Kidney epithelial cell (primary cell): Measurements from ENCODE around the gene UBD. TPM values are rescaled to one million over a fixed set of nuclear protein-coding genes. Genes with fewer than 3 reads are reported as not detected.

Source experiments
- DNase-seq: peaks from one replicate; pipeline ENCODE4 v3.0.0-alpha.2; 2010; ENCODE audit warnings: low read depth
- H3K27me3 ChIP-seq: 2 replicates; pipeline ENCODE4 v1.6.0; 2011; ENCODE audit warnings: low read length; ENCODE audit not compliant: control insufficient read depth, insufficient read depth
- H3K36me3 ChIP-seq: 2 replicates; pipeline ENCODE4 v1.5.1; 2011; ENCODE audit warnings: low read length; ENCODE audit not compliant: control insufficient read depth, insufficient read depth
- H3K4me3 ChIP-seq: 2 replicates; pipeline ENCODE4 v1.5.1; 2011; ENCODE audit warnings: low read depth, mild to moderate bottlenecking, control low read depth, low read length
- total RNA-seq: library from RNA; depleted of rRNA; stranded (reverse); fragments of >200 nt; gene quantifications from 2 replicates; pipeline ENCODE4 v1.2.3, GENCODE V29; 2015
- TF ChIP-seq, protein P1 (sequence below): IDR thresholded peaks from 2 replicates; pipeline ENCODE4 v1.5.1; 2011; ENCODE audit warnings: mild to moderate bottlenecking, moderate library complexity, low read length, control low read depth, inconsistent platforms; ENCODE audit not compliant: insufficient read depth, poor library complexity, severe bottlenecking

Gene UBD
- total RNA-seq, 1 donor from 2014 or later: 9.4 TPM

- TF ChIP-seq, protein P1, sequence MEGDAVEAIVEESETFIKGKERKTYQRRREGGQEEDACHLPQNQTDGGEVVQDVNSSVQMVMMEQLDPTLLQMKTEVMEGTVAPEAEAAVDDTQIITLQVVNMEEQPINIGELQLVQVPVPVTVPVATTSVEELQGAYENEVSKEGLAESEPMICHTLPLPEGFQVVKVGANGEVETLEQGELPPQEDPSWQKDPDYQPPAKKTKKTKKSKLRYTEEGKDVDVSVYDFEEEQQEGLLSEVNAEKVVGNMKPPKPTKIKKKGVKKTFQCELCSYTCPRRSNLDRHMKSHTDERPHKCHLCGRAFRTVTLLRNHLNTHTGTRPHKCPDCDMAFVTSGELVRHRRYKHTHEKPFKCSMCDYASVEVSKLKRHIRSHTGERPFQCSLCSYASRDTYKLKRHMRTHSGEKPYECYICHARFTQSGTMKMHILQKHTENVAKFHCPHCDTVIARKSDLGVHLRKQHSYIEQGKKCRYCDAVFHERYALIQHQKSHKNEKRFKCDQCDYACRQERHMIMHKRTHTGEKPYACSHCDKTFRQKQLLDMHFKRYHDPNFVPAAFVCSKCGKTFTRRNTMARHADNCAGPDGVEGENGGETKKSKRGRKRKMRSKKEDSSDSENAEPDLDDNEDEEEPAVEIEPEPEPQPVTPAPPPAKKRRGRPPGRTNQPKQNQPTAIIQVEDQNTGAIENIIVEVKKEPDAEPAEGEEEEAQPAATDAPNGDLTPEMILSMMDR: no peak
- Histone ChIP-seq H3K4me3 (no peak overlapping the region), H3K27me3 (no peaks in the 10 kb centered on the region), H3K36me3 (no peaks in the 10 kb centered on the region)
- no peak for DNase-seq
Measured at GRCh38 chr6:29598172-29598747, 38.7 kb upstream of the UBD start.

DNA sequence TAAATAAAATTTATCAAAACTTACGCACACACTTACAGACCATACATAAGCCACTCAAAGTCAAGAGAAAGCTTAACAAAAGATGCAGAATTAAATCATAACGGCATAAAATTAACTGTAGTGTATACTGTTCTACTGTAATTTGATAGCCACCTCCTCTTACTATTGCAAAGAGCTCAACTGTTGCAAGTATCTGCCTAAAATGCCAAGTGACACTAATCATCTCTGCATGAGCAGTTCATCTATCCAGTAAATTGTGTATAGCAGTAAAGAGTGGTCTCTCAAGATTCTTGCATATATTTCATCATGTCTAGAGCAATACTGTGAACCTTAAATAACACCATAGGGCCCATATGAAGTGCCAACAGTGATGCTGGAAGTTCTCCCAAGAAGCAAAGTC is 37.7 kb upstream of the UBD start:
- Histone ChIP-seq H3K36me3 (no peaks in the 10 kb centered on the region), H3K4me3 (no peak overlapping the region), H3K27me3 (no peaks in the 10 kb centered on the region)
- TF ChIP-seq, protein P1: no peak
- no peak for DNase-seq

GRCh38 chr6:29596381-29596900 is 36.9 kb upstream of the UBD start:
- Histone ChIP-seq H3K4me3 (no peak overlapping the region), H3K36me3 (no peaks in the 10 kb centered on the region), H3K27me3 (no peaks in the 10 kb centered on the region)
- TF ChIP-seq, protein P1: no peak
- DNase-seq: no peak

DNA sequence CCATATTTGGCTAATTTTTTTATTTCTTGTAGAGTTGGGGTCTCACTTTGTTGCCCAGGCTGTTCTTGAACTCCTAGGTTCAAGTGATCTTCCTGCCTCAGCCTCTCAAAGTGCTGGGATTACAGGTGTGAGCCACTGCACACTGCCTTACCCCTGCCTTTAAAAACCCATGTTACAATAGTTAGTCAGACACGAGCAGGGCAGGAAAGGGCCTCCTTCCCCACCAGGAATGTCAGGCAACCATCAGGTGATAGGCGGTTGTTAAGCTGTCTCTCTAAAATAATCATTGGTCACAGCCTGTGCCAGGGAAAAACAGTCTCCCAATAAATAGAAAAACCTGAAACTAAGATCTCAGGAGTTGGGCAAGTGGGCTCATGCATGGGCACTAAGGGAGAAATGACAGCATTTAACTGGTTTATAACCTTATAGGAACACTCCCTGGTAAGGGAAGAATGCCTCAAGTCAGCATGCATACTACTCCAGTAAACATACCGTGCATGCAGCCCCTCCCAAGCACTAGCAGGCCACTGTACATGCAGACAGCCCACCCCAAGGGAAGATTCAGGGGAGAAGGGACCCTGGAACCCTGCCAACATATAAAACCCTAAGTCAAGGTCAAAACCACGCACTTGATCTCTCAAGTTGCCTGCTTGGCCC is 33.8 kb upstream of the UBD start:
- Histone ChIP-seq H3K36me3 (no peaks in the 10 kb centered on the region), H3K4me3 (no peak overlapping the region), H3K27me3 (no peaks in the 10 kb centered on the region)
- TF ChIP-seq, protein P1: no peak
- DNase-seq: no peak

GRCh38 chr6:29591677-29592076 is 32.1 kb upstream of the UBD start:
- no peaks in the 10 kb centered on the region for H3K36me3 ChIP-seq

More at GRCh38 chr6:29591677-29592076, 32.1 kb upstream of the UBD start:
- TF ChIP-seq, protein P1: no peak
- no peak overlapping the region for H3K4me3 ChIP-seq
- no peaks in the 10 kb centered on the region for H3K27me3 ChIP-seq
- DNase-seq: no peak
